Measurements from ENCODE around the gene KANSL1.
"Not testable (repeated sequence)": the region's sequence is repeated elsewhere in the genome, so short reads cannot be mapped to it uniquely, and the experiment has no call there.

Gene KANSL1

GRCh38 chr17:46110219-46110618, 83.0 kb downstream of the KANSL1 start:
- DNase-seq (ENCODE audit: low read depth in 3 of 3): no peak

- no peak for DNase-seq (ENCODE audit: low read depth in 3 of 3)
These were observed 83.5 kb downstream of the KANSL1 start for GRCh38 chr17:46109603-46110189.

- DNase-seq (ENCODE audit: low read depth in 3 of 3): no peak
These were observed 84.6 kb downstream of the KANSL1 start for GRCh38 chr17:46108550-46109110.

- no peak for DNase-seq (ENCODE audit: low read depth in 3 of 3)
These were observed 85.1 kb downstream of the KANSL1 start for GRCh38 chr17:46108120-46108519.

- DNase-seq (ENCODE audit: low read depth in 3 of 3): no peak
These were observed 86.1 kb downstream of the KANSL1 start for GRCh38 chr17:46106966-46107644.

GRCh38 chr17:46102806-46103205, 90.4 kb downstream of the KANSL1 start:
- not testable (repeated sequence) for DNase-seq (ENCODE audit: low read depth in 3 of 3)

- not testable (repeated sequence) for DNase-seq (ENCODE audit: low read depth in 3 of 3)
These were observed 91.2 kb downstream of the KANSL1 start for GRCh38 chr17:46101785-46102617.

- DNase-seq (ENCODE audit: low read depth in 3 of 3): no peak
These were observed 92.6 kb downstream of the KANSL1 start for GRCh38 chr17:46100590-46100989.

GRCh38 chr17:46099865-46100264, 93.4 kb downstream of the KANSL1 start:
- DNase-seq (ENCODE audit: low read depth in 3 of 3): no peak

GRCh38 chr17:46097497-46097896, 95.7 kb downstream of the KANSL1 start:
- DNase-seq (ENCODE audit: low read depth in 3 of 3): no peak

- DNase-seq (ENCODE audit: low read depth in 3 of 3): no peak
These were observed 100.2 kb downstream of the KANSL1 start for GRCh38 chr17:46092991-46093390.

GRCh38 chr17:46090871-46091270, 102.4 kb downstream of the KANSL1 start:
- no peak for DNase-seq (ENCODE audit: low read depth in 3 of 3)

GRCh38 chr17:46089389-46089965, 103.8 kb downstream of the KANSL1 start:
- DNase-seq (ENCODE audit: low read depth in 3 of 3): no peak

GRCh38 chr17:46088595-46088994, 104.6 kb downstream of the KANSL1 start:
- DNase-seq (ENCODE audit: low read depth in 3 of 3): no peak

GRCh38 chr17:46087871-46088270, 105.4 kb downstream of the KANSL1 start:
- DNase-seq (ENCODE audit: low read depth in 3 of 3): not testable (repeated sequence)

- no peak for DNase-seq (ENCODE audit: low read depth in 3 of 3)
These were observed 106.4 kb downstream of the KANSL1 start for GRCh38 chr17:46086821-46087220.

- no peak for DNase-seq (ENCODE audit: low read depth in 3 of 3)
These were observed 107.7 kb downstream of the KANSL1 start for GRCh38 chr17:46085522-46085921.

GRCh38 chr17:46082257-46082656, 111.0 kb downstream of the KANSL1 start:
- DNase-seq (ENCODE audit: low read depth in 3 of 3): no peak

- no peak for DNase-seq (ENCODE audit: low read depth in 3 of 3)
These were observed 112.3 kb downstream of the KANSL1 start for GRCh38 chr17:46081018-46081320.

GRCh38 chr17:46080118-46081017, 112.9 kb downstream of the KANSL1 start:
- no peak for DNase-seq (ENCODE audit: low read depth in 3 of 3)

- DNase-seq (ENCODE audit: low read depth in 3 of 3): no peak
These were observed 114.6 kb downstream of the KANSL1 start for GRCh38 chr17:46078675-46079074.

Data from stimulated activated CD4-positive, alpha-beta T cell treated with anti-CD3 and anti-CD28 coated beads, TNF-alpha, amount 100 ng/mL, for 4 hours (primary cell).